Measurements from ENCODE around the gene DLD. TPM values are rescaled to one million over a fixed set of nuclear protein-coding genes. Genes with fewer than 3 reads are reported as not detected.
"Not testable (repeated sequence)": the region's sequence is repeated elsewhere in the genome, so short reads cannot be mapped to it uniquely, and the experiment has no call there.

The DLD gene
- total RNA-seq, 2 experiments from 2014 or later = 56.3 to 56.9 TPM

- peaks cover 2% of the 10 kb centered on the region for H3K4me1 Mint-ChIP-seq
- no peak overlapping the region for H3K27ac Mint-ChIP-seq
- peaks cover 2% of the 10 kb centered on the region for H3K9me3 Mint-ChIP-seq
- POLR2A ChIA-PET = no interaction called here
- no peaks in the 10 kb centered on the region for H3K27me3 Mint-ChIP-seq
- H3K36me3 Mint-ChIP-seq = peaks cover 59% of the 10 kb centered on the region
- ATAC-seq (ENCODE audit: low read depth) (no peak), DNase-seq (no peak)
- no peak overlapping the region for H3K4me3 Mint-ChIP-seq
Measured at GRCh38 chr7:107911981-107912380, 21.0 kb downstream of the DLD start.

- H3K4me1 Mint-ChIP-seq = peaks cover 2% of the 10 kb centered on the region
- peaks cover 66% of the 10 kb centered on the region for H3K36me3 Mint-ChIP-seq
- no peak overlapping the region for H3K4me3 Mint-ChIP-seq
- H3K27me3 Mint-ChIP-seq = no peaks in the 10 kb centered on the region
- POLR2A ChIA-PET = no interaction called here
- no peak for DNase-seq
- ATAC-seq (ENCODE audit: low read depth) = no peak
- H3K9me3 Mint-ChIP-seq = peaks cover 2% of the 10 kb centered on the region
- H3K27ac Mint-ChIP-seq = no peak overlapping the region
Measured at GRCh38 chr7:107913851-107914250, 22.9 kb downstream of the DLD start.

- H3K36me3 Mint-ChIP-seq = peaks cover 67% of the 10 kb centered on the region
- DNase-seq (no peak), ATAC-seq (ENCODE audit: low read depth) (no peak)
- peaks cover 2% of the 10 kb centered on the region for H3K4me1 Mint-ChIP-seq
- POLR2A ChIA-PET = no interaction called here
- H3K27me3 Mint-ChIP-seq = no peaks in the 10 kb centered on the region
- H3K4me3 Mint-ChIP-seq = no peak overlapping the region
- no peak overlapping the region for H3K27ac Mint-ChIP-seq
- peaks cover 2% of the 10 kb centered on the region for H3K9me3 Mint-ChIP-seq
Measured at GRCh38 chr7:107914831-107915230, 23.8 kb downstream of the DLD start.

GRCh38 chr7:107915541-107915940 is 24.6 kb downstream of the DLD start:
- POLR2A ChIA-PET = no interaction called here
- ATAC-seq (ENCODE audit: low read depth) = no peak
- no peak for DNase-seq
- H3K27ac Mint-ChIP-seq = no peak overlapping the region
- peaks cover 2% of the 10 kb centered on the region for H3K9me3 Mint-ChIP-seq
- H3K4me1 Mint-ChIP-seq = peaks cover 8% of the 10 kb centered on the region
- H3K27me3 Mint-ChIP-seq = no peaks in the 10 kb centered on the region
- H3K4me3 Mint-ChIP-seq = no peak overlapping the region
- H3K36me3 Mint-ChIP-seq = peaks cover 68% of the 10 kb centered on the region

GRCh38 chr7:107917763-107918651 is 27.0 kb downstream of the DLD start:
- no peak for ATAC-seq (ENCODE audit: low read depth)

GRCh38 chr7:107918948-107919347 is 28.0 kb downstream of the DLD start:
- Mint-ChIP-seq H3K27ac (no peak overlapping the region), H3K4me3 (no peak overlapping the region), H3K36me3 (peaks cover 69% of the 10 kb centered on the region), H3K27me3 (no peaks in the 10 kb centered on the region), H3K9me3 (no peaks in the 10 kb centered on the region), H3K4me1 (peaks cover 19% of the 10 kb centered on the region)
- POLR2A ChIA-PET = no interaction called here
- DNase-seq = no peak
- no peak for ATAC-seq (ENCODE audit: low read depth)

More at GRCh38 chr7:107917763-107918651, 27.0 kb downstream of the DLD start:
- POLR2A ChIA-PET = no interaction called here
- peaks cover 70% of the 10 kb centered on the region for H3K36me3 Mint-ChIP-seq
- no peaks in the 10 kb centered on the region for H3K27me3 Mint-ChIP-seq
- DNase-seq = no peak
- H3K27ac Mint-ChIP-seq = peak overlapping the region; percentile 6
- H3K4me3 Mint-ChIP-seq = no peak overlapping the region
- peaks cover 14% of the 10 kb centered on the region for H3K4me1 Mint-ChIP-seq
- H3K9me3 Mint-ChIP-seq = no peaks in the 10 kb centered on the region

- DNase-seq (no peak), ATAC-seq (ENCODE audit: low read depth) (peak; percentile 36)
- H3K36me3 Mint-ChIP-seq = peaks cover 63% of the 10 kb centered on the region
- peaks cover 26% of the 10 kb centered on the region for H3K4me1 Mint-ChIP-seq
- POLR2A ChIA-PET = no interaction called here
- H3K4me3 Mint-ChIP-seq = no peak overlapping the region
- H3K27me3 Mint-ChIP-seq = no peaks in the 10 kb centered on the region
- H3K9me3 Mint-ChIP-seq = no peaks in the 10 kb centered on the region
- no peak overlapping the region for H3K27ac Mint-ChIP-seq
Measured at GRCh38 chr7:107920048-107920772, 29.2 kb downstream of the DLD start.

GRCh38 chr7:107921826-107922225 is 30.8 kb downstream of the DLD start:
- DNase-seq; POLR2A ChIA-PET; ATAC-seq (ENCODE audit: low read depth); H3K9me3 Mint-ChIP-seq; H3K27ac Mint-ChIP-seq; H3K27me3 Mint-ChIP-seq; H3K4me3 Mint-ChIP-seq: not testable (repeated sequence)
- H3K36me3 Mint-ChIP-seq = peaks cover 61% of the 10 kb centered on the region
- peaks cover 28% of the 10 kb centered on the region for H3K4me1 Mint-ChIP-seq

- Mint-ChIP-seq H3K27ac (no peak overlapping the region), H3K4me1 (peaks cover 28% of the 10 kb centered on the region), H3K27me3 (no peaks in the 10 kb centered on the region), H3K9me3 (no peaks in the 10 kb centered on the region), H3K4me3 (no peak overlapping the region), H3K36me3 (peaks cover 53% of the 10 kb centered on the region)
- ATAC-seq (ENCODE audit: low read depth) (no peak), DNase-seq (no peak)
- POLR2A ChIA-PET = no interaction called here
Measured at GRCh38 chr7:107922886-107923285, 31.9 kb downstream of the DLD start.

GRCh38 chr7:107924841-107925504 is 34.0 kb downstream of the DLD start:
- H3K36me3 Mint-ChIP-seq = peaks cover 43% of the 10 kb centered on the region

GRCh38 chr7:107926481-107926880 is 35.5 kb downstream of the DLD start:
- no peak overlapping the region for H3K27ac Mint-ChIP-seq
- no peaks in the 10 kb centered on the region for H3K27me3 Mint-ChIP-seq
- no peak for ATAC-seq (ENCODE audit: low read depth)
- POLR2A ChIA-PET = no interaction called here
- peaks cover 20% of the 10 kb centered on the region for H3K4me1 Mint-ChIP-seq
- no peak overlapping the region for H3K4me3 Mint-ChIP-seq
- no peaks in the 10 kb centered on the region for H3K9me3 Mint-ChIP-seq
- H3K36me3 Mint-ChIP-seq = peaks cover 33% of the 10 kb centered on the region
- no peak for DNase-seq

More at GRCh38 chr7:107924841-107925504, 34.0 kb downstream of the DLD start:
- Mint-ChIP-seq H3K27me3 (no peaks in the 10 kb centered on the region), H3K4me1 (peaks cover 28% of the 10 kb centered on the region), H3K4me3 (peak overlapping the region; percentile 7), H3K27ac (no peak overlapping the region), H3K9me3 (no peaks in the 10 kb centered on the region)
- DNase-seq = no peak
- POLR2A ChIA-PET = no interaction called here
- peak; percentile 68 for ATAC-seq (ENCODE audit: low read depth)

GRCh38 chr7:107931740-107932515 is 40.9 kb downstream of the DLD start:
- DNase-seq (no peak), ATAC-seq (ENCODE audit: low read depth) (no peak)
- POLR2A ChIA-PET = no interaction called here
- Mint-ChIP-seq H3K4me3 (no peak overlapping the region), H3K4me1 (peaks cover 2% of the 10 kb centered on the region), H3K9me3 (no peaks in the 10 kb centered on the region), H3K27me3 (no peaks in the 10 kb centered on the region), H3K27ac (no peak overlapping the region), H3K36me3 (peaks cover 24% of the 10 kb centered on the region)

GRCh38 chr7:107932805-107933204 is 41.8 kb downstream of the DLD start:
- Mint-ChIP-seq H3K4me1 (peaks cover 2% of the 10 kb centered on the region), H3K27ac (no peak overlapping the region)
- POLR2A ChIA-PET = no interaction called here

More at GRCh38 chr7:107932805-107933204, 41.8 kb downstream of the DLD start:
- ATAC-seq (ENCODE audit: low read depth) (no peak), DNase-seq (no peak)
- no peaks in the 10 kb centered on the region for H3K27me3 Mint-ChIP-seq
- peaks cover 24% of the 10 kb centered on the region for H3K36me3 Mint-ChIP-seq
- H3K9me3 Mint-ChIP-seq = no peaks in the 10 kb centered on the region
- no peak overlapping the region for H3K4me3 Mint-ChIP-seq
